Vagina (tissue), 2 donors: ENCODE data around the gene PCDHB13.
"Not testable (repeated sequence)": the region's sequence is repeated elsewhere in the genome, so short reads cannot be mapped to it uniquely, and the experiment has no call there.

Experiments used
- CTCF ChIP-seq, 3 experiments: fragments of 450-650 bp in 2 of 3; fragments of 200-600 bp in 1 of 3; sonication (generic) in 1 of 3; IDR thresholded peaks; one replicate each; pipeline ENCODE4 v1.5.1; 2017 to 2019; ENCODE audit warnings: antibody characterized with exemption in 3 of 3, mild to moderate bottlenecking in 2 of 3, moderate library complexity in 2 of 3
- POLR2A ChIP-seq, 2 donors: fragments of 450-650 bp; IDR thresholded peaks; one replicate each; pipeline ENCODE4 v1.6.1; 2017; ENCODE audit warnings: antibody characterized with exemption in 2 of 2, mild to moderate bottlenecking in 2 of 2, moderate library complexity in 2 of 2

- TF ChIP-seq CTCF, POLR2A (IDR thresholded peaks at IDR 0.05): not testable (repeated sequence)
Observed at GRCh38 chr5:141201126-141201525, 12.6 kb upstream of the PCDHB13 start.
